HS-5 (cell line): ENCODE measurements around the gene BABAM2.
"Not testable (repeated sequence)": the region's sequence is repeated elsewhere in the genome, so short reads cannot be mapped to it uniquely, and the experiment has no call there.

Experiments used
- DNase-seq: peaks from one replicate; pipeline ENCODE4 v3.0.0-alpha.2; 2012; ENCODE audit warnings: low read depth

Gene BABAM2

DNA sequence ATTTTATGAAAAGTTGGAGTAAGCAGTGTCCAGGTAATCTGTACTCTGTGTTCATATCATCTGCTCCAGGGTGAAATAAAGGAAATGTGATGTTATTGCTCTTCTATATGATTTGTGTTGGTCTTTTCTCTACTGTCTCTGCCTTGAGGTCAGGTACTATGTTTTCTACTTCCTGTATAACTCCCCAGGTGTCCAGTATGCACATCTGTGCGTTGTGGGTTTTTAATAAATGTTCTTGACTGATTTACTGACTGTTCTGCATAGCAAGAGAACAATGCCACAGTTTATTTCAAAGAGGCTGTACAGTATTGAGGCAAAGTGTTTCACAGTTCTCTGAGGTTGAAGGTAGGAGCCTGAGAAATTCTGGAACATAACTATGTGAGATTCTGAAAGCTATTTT is 89.7 kb downstream of the BABAM2 start:
- DNase-seq, result no peak

DNA sequence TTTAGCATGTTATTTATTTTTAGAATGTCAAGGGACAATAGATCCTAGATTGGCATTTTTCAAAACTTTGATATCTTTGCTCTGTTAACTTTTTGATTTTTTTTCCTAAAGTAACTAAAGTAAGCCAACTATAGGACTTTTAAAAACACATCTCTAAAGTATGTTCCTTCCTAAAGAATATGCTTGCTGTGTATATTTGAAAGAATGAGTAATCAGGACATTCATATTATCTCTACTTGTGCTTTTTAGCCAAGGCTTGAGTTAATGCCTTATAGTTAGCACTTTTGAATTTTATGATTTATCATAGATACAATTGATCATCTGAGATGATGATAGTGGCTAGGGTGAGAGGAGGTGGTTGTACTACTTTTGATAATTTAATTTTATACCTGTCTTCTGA is 93.6 kb downstream of the BABAM2 start:
- no peak for DNase-seq

DNA sequence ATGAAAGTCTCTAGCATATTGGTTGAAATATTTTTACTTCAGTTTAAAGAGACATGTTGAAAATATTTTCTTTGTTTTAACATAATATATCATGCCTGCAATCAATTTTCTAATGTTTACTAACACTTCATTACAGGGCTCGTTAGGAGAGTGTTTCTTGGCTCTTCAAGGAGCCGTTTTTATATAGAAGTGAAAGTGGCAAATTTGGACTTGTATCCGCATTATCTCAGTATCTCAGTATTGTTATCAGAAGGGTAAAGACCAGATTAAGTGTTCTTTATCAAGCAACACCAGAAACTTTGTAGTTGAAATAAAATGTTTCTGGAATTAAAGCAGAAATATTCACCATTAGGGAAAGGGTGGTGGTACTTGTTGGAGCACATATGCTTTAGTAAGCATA is 97.8 kb downstream of the BABAM2 start:
- no peak for DNase-seq

DNA sequence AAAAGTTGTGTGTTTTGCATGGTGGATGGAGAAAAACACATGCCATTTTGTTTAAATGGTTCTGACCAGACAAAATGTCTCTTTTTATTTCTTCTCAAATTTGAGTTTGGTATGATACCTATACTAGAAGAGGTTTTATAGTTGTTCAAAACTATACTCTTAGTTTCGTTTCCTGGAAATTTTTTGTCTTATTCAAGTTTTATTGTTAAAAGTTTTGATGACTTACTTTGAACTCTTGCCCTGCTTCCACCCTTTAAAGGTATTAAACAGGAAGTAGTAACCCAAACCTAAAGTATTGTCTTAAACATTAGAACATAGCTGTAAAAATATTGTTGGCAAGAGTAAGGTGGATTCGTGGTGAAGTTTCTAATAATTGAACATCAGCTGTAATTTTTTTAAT is 98.2 kb downstream of the BABAM2 start:
- no peak for DNase-seq

DNA sequence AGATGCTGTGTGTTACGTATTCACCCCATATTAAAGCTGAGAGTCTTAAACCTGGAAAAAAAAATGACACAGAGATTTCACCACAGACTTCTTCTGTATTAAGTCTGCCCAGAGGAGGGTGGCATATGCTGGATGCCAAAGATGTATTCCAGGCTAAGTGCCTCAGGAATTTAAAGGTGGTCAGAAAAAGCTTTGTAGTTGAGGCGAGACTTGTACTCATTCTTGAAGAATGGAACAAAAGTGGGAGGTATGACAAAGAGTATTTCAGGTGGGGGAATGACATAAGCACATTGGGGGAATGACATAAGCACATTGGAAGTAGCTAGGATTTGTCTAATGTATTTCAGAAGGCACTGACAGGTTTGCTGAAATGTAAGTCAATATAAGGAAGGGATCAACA is 98.6 kb downstream of the BABAM2 start:
- DNase-seq, result no peak

DNA sequence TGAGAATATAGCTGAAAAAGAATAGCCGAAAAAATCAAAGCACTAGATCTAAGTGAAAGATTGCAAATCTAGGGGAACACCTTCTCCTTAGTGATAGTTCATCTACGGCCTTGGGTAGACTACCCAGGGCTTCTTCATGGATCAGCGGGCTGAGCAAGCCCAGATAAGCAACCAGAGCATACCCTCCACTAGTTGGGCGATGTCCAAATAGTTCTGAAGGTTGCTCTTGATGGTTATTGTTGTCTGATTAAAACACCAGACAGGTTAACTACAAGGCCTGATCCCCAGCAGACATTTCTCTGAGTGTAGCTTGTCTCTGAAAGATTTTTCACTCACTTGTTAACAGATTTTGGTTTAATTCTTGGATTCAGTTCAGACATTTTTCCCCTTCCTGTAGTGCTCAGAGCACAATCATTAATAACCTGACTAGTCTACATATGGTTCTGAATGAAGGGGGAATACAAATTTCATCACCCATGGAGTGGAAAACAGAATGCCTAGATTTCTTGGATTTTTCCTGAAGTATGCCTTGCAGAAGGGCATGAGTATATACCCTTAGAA is 99.6 kb downstream of the BABAM2 start:
- no peak for DNase-seq

DNA sequence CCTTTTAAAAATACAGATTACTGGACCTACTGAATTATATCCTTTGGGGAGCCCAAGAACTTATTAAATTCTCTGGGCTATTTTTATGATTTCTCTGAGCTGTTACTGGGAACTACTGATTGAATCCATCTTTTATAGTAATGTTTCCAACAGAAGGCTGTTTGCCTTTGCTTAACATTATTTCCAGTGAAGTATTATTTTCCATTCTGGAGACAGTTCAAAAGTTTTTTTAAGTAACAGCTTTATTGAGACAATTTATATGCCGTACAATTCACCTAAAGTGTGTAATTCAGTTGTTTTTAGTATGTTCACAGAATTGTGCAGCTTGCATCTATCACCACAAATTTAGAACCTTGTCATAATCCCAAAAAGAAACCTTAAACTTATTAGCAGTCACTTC is 100.6 kb downstream of the BABAM2 start:
- no peak for DNase-seq

DNA sequence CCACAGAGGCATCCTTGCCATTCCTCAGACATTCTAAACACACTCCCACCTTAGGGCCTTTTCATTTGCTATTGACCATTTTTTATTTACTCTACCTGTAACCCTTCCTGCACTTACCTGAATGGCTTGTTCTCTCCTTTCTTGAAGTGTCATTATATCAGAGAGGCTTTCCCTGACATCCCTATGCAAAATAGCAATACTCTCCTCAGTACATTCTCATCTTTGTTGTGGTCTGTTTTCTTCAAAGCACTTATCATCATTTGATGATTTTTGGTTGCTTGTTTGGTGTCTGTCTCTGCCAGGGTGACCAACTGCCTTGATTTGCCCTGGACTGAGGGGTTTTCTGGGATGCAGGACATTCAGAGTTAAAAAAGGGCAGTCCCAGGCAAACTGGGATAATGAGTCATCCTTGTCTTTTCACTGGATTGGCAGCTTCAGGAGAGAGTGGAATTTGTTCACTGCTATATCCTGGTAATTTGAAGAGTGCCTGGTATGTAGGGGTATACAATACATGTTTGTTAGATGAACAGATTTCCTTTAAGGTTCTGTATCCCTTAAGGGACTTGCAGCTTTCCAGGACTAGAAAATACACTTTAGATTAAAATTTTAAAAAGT is 102.4 kb downstream of the BABAM2 start:
- peak; percentile 41 for DNase-seq

DNA sequence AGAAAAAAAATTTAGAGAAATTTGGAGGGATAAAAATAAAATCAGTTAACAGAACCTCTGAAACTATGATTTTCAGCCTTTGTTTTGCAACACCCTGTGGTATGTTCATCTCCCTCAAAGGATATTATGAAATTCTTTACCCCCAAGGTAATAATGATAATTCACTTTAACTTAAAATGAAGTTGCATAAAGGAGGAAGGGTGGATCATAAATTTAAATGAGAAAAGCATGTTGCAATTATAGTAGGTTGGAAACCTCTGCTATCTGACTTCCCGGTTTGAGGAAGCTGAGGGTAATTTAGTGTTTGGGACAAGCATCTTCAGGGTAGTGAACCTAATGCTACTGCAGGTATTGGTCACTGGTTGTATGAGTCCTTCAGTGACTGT is 102.9 kb downstream of the BABAM2 start:
- DNase-seq, result no peak

DNA sequence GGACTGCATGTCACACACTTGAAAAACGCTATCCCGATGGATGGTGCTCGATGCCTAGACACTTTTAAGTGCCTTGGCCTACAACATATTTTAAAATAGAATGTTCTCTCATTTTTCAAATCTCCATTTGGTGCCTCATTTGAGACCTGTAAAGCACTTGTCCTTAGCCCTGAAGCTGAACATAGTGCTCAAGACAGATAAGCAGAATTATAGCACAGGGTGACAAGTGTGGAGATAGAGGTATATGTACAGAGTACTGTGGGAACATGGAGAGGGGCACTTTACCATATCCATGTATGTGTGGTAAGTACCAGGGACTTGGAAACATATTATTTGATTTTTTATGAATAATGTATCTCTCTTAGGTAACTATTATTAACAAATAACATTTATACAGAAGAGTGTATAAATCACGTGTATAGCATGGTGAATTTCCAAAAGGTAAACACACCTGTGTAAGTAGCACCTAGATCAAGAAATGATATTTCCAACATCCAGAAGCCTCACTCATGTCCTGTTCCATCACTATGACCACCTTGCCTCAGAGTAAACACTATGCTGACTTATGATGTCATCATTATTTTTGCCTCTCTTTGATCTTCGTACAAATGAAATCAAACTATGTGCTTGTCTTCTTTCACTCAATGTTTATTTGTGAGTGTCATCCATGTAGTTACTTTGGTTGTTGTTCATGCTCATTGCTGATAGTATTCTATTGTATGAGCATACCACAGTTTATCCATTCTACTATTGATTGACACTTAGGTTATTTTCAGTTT is 103.6 kb downstream of the BABAM2 start:
- no peak for DNase-seq

DNA sequence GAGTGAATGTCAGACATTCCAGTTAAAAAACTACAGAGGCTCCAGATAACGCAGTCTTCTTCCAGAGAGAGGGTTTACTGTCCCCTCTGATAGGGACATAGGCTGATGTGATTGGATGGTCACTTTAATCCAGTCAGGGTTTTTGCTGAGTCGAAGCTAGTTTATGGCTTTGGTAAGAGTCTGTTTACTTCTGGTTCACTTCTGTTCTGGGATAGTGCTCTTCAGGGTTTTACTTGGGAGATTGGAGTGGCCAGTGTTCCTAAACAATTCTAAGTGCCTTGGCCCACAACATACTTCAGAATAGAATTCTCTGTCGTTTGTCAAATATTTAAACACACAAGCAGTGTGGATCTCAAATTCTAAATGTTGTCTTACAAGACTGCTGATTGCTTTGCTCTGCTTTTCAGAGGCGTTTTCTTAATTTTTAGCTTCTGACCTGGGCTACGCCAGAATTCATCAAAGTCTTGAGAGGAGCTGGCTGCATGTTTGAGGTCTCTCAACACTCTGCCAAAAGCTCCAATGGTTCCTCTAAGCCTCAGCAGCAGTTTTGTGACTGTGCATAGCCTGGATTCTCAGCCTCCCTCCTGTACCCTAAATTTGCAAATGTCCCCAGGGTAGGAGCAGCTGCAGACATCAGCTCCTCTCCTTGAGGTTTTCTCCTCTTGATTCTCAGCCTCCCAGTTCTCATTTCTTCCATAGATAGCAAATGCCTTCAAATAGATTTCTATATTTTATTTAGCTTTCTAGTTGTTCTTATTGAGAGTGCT is 105.8 kb downstream of the BABAM2 start:
- no peak for DNase-seq

DNA sequence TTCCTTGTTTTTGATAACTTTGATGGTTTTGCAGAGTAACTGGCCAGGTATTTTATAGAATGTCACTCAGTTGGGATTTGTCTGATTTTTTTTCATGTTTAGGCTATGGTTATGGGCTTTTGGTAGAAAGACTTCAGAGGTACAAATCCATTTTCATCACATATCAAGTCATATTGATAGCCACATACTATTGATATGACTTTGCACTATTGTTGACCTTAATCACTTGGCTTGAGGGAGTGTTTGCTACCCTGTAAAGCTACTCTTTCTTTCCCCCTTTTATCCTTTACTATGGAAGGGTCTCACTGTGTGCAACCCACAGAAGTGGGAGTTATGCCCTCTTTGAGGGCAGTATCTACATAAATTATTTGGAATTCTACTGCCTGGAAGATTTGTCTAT is 109.8 kb downstream of the BABAM2 start:
- DNase-seq, result no peak

DNA sequence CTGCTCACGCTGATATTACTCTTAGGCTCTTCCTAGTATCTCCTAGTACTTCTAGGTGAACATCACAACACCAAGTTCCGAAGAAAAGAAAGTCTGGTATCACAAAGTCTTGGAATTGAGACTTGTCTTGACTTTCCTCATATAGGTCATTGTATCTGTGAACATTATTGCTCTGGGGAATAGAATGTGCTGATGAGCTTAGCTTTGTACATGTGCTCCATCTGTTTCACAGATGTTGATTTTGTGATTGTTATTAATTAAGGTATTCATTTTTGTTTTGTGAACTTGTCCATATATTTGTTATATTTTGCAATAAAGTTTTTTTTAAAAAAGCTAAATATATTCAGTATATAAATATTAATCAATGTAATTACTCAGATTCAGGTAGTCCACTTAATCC is 111.7 kb downstream of the BABAM2 start:
- no peak for DNase-seq

DNA sequence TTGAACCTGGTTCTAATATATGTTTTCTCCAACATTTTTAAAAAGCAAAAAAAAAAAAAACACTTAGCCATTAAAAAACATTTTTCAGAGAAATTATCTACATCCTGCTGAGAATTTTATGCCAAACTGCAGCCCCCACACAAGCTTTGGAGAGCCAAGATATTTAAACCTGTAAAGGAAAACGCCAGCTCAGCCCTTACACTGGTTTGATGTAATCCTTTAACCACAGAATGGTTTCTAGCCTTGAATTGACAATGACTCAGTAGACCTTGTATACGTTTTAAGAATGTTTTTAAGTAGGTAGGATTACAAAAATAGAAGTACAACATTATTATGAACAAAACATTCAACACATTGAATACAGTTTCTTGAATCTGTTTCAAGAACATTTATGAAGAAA is 113.6 kb downstream of the BABAM2 start:
- DNase-seq, result peak; percentile 58

DNA sequence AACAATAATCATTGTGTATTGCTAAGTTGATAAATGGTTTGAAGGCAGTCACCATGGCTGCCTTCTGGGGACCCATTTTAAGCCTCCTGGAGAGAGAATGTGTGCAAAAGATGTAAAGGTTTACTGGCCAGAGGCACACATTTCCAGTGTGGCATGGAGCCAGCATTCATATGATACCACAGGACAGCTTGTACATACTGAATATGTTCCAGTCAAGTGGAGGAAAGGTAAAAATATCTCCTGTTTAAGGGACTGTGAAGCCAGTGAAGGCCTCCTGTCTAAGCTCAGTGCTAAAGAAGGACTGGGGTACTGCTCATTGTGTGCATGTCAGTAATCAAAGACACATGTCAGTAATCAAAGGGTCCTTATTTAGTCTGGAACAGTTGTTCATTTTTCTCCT is 119.2 kb downstream of the BABAM2 start:
- DNase-seq, result no peak

DNA sequence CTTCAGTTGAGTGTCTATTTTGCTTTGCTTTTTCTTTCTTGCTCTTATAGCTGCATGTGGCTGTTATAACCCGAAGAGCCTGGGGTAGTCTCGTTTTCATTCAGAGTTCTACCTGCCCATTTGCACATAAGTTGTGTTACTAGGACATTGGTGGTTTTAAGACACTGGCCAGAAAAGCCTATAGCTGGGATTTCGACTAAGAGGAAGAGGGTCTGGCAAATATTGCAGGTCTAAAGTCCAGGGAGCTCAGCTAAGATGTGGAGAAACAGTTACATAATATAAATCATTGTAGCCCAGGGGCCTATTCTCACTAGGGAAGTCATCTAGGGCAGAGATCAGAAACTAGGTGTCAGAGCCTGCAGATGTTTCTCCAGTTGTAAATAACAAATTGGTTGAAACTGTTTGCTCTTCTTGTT is 120.8 kb downstream of the BABAM2 start:
- DNase-seq, result no peak

DNA sequence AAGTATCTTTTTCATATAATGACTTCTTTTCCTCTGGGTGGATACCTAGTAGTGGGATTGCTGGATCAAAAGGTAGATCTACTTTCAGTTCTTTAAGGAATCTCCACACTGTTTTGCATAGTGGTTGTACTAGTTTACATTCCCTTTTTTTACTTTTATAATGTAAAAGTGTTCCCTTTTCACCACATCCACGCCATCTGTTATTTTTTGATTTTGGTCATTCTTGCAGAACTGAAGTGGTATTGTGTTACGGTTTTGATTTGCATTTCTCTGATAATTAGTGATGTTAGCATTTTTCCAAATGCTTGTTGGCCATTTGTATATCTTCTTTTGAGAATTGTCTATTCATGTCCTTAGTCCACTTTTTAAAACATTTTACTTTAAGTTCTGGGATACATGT is 127.9 kb downstream of the BABAM2 start:
- DNase-seq, result not testable (repeated sequence)

DNA sequence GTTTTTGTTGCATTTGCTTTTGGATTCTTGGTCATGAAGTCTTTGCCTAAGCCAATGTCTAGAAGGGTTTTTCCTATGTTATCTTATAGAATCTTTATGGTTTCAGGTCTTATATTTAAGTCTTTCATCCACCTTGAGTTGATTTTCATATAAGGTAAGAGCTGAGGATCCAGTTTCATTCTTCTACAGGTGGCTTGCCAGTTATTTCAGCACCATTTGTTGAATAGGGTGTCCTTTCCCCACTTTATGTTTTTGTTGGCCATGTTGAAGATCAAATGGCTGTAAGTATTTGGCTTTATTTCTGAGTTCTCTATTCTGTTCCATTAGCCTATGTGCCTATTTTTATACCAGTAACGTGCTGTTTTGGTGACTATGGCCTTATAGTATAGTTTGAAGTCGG is 129.0 kb downstream of the BABAM2 start:
- DNase-seq, result not testable (repeated sequence)

DNA sequence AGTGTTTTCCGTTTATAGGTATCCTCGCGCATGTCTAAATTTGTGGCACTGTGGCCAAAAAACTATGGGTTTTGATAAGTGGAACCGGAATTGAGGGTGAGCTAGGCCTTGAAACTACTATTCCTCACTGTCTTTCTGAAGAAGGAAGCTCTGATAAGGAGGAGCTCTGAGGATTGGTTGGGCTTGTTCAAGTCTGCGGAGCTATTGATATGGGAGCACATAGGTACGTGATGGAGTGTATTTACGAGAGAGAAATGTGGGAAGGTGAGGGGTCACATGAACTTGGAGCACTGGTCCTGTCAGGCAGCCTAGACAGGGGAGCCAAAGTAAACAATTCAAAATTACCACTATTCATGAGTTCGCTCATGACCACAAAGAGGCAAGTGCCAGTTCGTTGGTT is 131.4 kb downstream of the BABAM2 start:
- no peak for DNase-seq

DNA sequence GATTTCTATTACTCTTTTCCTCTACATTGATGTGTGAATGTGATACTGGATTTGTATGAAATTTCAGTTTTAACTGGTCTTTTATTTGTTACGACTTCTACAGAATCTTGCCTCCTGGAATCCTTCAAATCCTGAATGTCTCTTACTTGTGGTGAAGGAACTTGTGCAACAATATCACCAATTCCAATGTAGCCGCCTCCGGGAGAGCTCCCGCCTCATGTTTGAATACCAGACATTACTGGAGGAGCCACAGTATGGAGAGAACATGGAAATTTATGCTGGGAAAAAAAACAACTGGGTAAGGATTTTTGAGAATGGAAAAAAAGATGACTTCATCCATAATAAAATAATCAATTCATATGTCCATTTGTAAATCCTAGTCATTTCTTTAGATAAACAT is 134.6 kb downstream of the BABAM2 start:
- DNase-seq, result no peak

DNA sequence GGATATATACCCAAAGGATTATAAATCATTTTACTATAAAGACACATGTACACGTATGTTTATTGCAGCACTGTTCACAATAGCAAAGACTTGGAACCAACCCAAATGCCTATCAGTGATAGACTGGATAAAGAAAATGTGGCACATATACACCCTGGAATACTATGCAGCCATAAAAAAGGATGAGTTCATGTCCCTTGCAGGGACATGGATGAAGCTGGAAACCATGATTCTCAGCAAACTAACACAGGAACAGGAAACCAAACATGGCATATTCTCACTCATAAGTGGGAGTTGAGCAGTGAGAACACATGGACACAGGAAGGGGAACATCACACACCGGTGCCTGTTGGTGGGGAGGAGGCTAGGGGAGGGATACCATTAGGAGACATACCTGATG is 135.7 kb downstream of the BABAM2 start:
- not testable (repeated sequence) for DNase-seq

DNA sequence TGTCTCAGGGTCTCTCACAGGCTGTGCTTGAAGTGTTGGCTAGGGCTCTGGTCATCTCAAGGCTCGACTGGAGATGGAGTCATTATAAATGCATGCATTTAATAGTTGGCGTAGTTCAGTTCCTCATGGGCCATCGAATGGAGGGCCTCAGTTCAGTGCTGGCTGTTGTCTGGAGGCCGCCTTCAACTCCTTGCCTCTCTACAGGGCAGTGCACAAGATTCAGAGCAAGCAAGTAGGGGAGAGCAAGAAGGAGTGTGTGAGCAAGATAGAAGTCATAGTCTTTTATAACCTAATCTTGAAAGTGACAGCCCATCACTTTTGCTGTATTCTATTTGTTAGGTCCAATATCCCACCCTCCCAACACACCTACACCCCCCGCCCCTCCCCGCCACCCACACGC is 137.5 kb downstream of the BABAM2 start:
- DNase-seq, result no peak

DNA sequence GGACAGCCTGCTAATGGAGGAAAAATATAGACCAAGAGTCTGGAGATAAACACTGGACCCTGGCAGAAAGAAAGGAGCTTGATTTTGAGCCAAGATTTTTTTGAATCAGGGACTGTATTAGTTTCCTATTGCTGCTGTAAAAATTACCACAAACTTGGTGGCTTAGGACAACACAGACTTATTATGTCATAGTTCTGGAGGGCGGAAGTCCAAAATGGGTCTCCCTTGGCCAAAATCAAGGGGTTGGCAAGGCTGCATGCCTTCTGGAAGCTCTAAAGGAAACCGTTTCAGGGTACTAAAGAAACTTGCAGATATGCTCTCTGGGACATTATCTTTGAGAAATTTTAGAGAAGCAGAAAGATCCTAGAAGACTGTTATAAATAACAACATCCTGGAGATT is 140.1 kb downstream of the BABAM2 start:
- no peak for DNase-seq
